Tibial nerve (tissue), 4 donors: ENCODE measurements around the gene UNC45A.

ENCODE experiments used
- CTCF ChIP-seq, 5 experiments: fragments of 200-600 bp in 3 of 5; fragments of 450-650 bp in 2 of 5; sonication (generic) in 3 of 5; IDR thresholded peaks; one replicate each; pipeline ENCODE4 v1.5.1; 2016 to 2019; ENCODE audit warnings: antibody characterized with exemption in 5 of 5, mild to moderate bottlenecking in 3 of 5, moderate library complexity in 2 of 5
- EP300 ChIP-seq, 2 donors: sonication (generic); formaldehyde crosslinking; IDR thresholded peaks; one replicate each; pipeline ENCODE4 v1.6.1; 2017; ENCODE audit warnings: antibody characterized with exemption in 2 of 2, mild to moderate bottlenecking in 1 of 2
- POLR2A ChIP-seq, 2 donors: fragments of 450-650 bp; IDR thresholded peaks; one replicate each; pipeline ENCODE4 v1.6.1; 2017; ENCODE audit warnings: antibody characterized with exemption in 2 of 2, mild to moderate bottlenecking in 2 of 2, moderate library complexity in 2 of 2

GRCh38 chr15:90938261-90938660 lies 3.2 kb downstream of the UNC45A start:
- no peak for TF ChIP-seq CTCF (IDR thresholded peaks at IDR 0.05)
- TF ChIP-seq POLR2A (IDR thresholded peaks at IDR 0.05): no peak
- TF ChIP-seq EP300 (IDR thresholded peaks at IDR 0.05): no peak
